GM19468 (cell line): ENCODE measurements around the gene DOCK10.

Experiments used
- ATAC-seq: cut with Tn5 transposase; IDR thresholded peaks from one replicate; pipeline ENCODE4 v1.9.1; 2021; ENCODE audit warnings: mild to moderate bottlenecking, moderate library complexity, moderate number of reproducible peaks; ENCODE audit not compliant: unreplicated experiment; ENCODE audit errors: extremely low read depth

Gene DOCK10

DNA sequence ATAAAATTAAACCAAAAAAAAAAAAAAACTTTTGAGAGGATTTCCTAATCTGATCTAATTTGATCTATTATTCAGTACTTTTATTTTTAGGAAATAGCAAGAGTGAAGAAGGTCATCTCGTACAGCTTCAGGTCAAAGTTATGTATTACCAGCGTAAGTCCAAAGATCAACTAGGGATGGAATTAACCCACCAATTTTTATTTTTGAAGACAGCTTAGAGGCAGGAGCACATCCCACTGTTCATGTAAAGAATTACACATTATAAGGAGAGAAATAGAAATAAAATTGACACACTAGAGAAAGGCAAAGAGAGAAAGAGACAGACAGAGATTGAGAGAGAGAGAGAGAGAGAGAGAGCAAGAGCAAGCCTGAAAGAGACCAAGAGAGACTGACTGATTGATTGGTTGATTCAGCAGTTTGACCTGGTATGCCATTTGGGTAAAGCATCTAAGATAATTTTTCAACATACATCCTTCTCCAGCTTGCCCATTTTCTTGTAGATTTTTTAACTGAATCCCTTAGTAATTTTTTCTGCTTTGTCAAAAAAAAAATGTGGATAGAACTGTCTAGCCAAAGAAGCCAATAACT, 25.1 kb downstream of the DOCK10 start:
- no peak for ATAC-seq

DNA sequence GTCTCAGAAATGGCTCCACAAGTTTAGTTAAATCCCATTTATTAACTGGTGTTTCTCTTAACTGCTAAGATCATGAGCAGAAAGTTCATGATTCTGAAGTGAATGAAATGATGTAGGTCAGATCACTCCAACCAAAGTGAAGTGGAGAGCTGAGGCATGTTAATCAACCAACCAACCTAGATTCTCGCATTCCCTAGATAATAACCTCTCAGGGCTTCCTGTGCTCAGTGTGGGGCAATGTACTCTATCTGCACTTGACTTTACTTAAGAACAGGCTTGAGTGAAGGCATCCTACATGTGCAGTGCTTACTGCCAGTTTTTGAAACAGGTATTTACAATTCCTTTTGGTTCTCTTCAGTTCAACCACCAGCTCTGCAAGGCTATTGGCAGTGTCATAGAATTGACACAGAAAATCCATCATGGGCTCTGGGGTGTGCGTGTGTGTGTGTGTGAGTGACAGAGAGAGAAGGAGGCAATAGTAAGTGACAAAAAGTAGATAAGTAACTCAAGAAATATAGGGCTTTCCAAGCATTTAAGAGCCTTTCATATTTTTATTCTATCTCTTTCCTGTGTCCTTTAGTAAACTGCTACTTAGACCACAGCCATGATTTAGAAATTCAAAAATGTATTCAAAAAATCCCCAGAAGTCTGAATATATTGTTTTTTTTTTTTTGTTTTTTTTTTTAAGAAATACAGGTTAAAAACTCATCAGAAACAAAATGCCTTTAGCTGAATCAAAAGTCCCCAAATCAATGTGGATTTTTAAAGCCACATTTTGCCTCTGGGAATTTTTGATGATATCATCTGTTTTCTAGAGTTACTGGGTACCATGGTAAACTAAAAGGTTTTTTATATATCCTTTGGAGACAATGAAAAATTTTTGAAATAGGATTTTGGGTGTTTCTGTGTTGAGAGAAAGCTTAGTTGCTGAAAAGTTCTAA, 28.6 kb downstream of the DOCK10 start:
- ATAC-seq: no peak

DNA sequence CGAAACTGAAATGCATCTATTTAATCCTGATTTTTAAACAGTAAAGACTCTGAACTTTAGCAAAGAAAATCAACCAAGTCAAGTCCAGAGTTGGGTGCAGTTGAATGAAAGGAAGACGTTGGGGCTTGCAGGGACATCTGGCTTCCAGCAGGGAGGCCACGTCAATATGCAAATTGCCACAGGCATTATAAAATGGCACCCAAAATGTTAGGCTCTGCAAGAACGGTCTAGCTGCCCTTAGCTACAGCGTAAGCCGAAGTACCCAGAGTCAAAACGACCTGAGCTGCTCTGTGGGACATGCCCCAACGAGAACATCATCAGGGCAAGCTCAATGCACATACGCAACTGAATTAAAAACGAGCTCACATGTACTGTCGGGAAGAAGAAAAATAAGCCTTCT, 30.7 kb downstream of the DOCK10 start:
- ATAC-seq: no peak

DNA sequence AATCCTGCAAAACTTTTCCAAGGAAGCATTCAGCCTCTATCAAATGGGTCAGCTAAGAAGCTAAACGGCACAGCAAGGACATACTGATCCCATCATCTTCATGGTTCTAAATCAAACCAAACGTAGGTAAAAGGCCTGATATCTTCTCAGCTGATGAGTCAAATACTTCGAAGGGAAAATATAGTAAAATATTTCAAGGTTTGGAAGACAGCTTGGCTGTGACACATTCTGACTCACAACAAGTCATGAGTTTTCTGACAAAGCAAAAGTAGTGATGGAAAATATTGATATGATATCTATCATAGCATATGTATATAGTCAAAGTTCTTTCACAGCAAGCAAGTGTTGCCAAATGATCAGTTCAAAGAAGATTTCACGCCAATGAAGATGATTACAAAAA, 31.5 kb downstream of the DOCK10 start:
- no peak for ATAC-seq

DNA sequence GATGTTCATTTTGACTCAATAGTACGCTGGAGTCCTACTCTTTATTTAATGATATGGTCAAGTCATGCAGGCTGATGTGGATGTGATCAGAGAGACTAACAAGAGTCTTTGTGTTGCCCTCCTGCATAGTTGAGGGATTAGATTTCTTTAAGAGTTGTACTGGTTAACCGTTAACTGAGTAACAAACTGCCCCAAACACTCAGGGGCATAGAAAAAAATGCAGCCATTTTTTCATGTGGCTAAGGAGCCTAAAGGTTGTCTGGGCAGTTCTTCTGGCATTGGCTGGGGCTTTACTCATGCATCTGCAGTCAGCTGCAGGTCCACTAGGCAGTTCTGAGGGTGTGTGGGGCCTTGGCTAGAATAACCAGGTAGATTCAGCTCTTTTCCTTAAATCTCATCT, 32.5 kb downstream of the DOCK10 start:
- no peak for ATAC-seq

DNA sequence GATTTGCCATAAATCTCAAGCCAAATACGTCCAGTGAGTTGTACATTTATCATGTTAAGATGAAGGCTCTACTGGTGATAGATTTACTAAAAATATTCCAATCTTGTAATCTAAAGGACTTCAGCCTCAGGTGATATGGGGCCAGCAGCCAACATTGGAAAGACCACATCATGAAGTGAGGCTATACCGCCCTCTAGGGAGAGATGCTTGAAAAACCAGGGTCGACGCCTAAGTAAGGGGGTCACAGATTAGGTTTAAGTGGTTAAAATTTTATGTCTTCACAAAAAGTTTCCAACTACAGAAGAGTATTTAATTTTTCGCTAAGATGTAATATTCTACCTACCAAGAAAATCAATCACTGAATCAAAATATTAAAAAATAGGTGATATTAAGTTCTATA, 33.3 kb downstream of the DOCK10 start:
- ATAC-seq: no peak

DNA sequence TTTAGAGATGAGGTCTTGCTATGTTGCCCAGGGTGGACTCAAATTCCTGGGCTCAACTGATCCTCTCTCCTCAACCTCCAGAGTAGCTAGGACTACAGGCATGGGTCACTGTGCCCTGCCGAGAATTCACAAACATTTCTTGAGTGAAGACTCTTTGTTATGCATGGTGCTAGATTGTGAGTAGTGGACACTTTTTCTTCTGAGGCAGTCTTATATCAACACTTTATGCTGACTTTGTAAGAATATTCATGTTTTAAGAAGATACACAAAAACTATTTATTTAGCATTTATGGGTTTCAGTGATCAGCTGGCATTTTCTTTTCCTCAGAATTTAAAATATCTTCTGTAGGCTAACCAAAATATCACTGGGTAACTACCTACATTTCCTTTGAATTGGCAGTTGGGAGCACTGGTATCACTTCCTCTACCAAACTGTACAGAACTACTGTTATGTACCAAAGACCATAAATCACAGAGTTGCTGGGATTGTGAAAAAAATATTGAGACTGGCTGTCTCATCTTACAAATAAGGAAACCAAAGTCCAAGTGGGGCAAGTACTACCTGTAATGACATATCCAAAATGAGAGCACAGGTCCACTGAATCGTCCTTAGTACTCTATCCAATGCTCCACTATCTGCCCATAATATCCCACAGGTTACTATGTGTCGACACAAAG, 34.0 kb downstream of the DOCK10 start:
- ATAC-seq: peak; percentile 55

DNA sequence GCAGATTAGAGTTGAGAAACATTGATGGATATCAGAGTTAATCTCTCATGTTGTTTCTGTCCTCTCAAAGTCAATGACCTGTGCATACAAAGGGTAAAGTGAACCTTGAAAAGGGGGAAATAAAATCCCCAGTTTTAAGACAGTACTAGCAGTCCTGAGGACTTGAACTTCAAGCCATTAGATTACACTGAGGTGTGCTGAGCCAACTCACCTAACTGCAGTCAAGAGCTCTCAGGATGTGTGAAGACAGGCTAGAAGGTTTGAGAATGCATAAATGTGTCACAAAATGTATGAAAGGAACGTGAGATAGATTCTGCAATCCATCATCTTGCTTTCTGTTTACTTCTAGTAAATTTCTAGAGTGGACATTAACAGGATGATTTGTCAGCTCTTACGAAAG, 35.5 kb downstream of the DOCK10 start:
- no peak for ATAC-seq

DNA sequence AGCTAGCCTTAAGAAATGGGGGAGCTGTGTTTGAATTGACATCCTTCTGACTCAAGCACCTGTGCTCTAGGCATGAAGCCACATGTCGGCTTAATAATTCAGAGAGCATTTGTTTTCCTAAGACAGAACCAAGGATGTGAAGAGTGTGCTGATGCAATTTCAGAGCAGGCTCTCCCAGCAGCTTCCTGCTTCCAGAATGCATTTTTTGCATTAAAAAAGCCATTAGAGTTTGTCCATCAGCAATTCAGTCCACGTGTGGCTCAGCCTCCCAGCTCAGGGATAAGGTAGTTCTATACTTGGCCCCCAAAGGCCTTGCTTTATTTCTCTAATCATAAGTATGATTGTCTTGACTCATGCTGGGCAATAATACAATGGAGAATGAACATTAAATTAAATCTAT, 37.7 kb downstream of the DOCK10 start:
- ATAC-seq: no peak

DNA sequence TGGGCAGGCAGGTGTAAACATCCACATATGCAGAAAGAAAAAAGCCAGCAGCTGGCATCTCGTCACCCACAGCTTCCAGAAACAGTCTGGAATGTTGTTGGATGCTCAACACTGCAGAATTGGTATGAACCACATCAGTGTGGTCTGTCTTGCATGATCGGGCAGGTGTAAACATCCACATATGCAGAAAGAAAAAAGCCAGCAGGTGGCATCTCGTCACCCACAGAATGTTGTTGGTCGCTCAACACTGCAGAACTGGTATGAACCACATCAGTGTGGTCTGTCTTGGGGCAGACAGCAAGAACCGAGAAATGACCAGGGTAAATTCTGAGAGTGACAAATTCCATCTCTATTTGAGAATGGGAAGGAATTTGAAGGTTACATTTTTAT, 39.6 kb downstream of the DOCK10 start:
- ATAC-seq: peak; percentile 93

DNA sequence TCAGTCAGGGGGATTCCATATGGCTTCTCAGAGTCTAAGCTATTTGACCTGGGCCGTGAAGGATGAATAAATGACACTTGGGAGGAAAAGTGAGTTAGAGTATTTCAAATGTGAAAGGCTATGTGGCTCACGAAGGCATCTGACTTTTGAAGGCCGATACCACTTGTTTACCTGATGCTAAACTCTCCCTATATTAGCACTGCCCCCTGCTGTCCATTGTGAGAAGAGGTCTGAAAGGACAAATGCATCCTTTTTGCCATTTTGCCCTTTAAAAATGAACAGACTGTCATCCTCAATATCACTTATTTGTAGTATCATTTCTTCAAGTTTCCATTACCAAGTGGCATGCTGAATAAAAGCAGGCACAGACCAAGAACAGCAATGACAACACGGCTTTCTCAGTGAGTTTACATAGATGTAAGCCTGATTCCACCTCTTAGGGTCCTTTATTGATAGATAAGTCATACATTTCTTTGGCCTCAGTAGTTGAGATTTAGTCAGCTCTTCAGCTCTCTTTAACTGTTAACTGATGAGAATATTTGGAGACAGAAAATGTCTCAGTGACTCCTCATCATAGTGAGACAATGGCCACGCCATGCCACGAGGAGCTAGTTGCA, 40.1 kb downstream of the DOCK10 start:
- ATAC-seq: no peak

DNA sequence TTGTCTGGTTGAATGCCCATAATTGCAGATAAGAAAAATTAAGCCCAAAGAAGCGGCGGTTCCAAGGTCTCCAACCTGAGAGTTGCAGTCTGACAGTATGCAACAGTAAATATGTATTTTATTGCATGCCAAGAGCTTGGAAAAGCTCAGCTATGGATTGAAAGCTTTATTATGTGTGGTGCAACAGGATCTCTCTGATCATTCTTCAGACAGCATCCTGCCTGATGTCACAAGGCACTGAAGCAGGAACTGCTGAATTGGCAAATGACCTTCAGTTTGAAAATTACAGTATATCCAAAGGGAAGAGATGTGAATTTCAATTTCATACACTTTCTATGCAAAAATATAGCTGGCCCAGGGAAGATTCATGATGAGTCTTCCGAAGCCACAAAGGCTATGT, 42.5 kb downstream of the DOCK10 start:
- ATAC-seq: no peak

DNA sequence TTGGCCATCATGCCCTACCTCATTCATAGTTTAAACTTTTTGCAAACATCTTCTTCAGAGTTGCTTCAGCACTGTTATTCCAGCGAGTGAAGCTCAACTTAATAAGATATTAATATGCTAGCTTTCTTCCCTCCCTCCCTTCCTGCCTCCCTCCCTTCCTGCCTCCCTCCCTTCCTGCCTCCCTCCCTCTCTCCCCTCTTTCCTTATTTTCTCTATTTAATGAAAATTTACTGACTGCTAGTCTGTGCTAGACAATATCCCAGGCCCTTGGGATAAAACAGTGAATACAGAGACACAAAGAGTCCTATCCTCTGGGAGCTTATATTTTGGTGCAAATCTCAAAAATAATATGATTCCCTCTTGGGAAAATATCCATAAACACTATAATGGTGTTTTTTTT, 42.9 kb downstream of the DOCK10 start:
- ATAC-seq: no peak

DNA sequence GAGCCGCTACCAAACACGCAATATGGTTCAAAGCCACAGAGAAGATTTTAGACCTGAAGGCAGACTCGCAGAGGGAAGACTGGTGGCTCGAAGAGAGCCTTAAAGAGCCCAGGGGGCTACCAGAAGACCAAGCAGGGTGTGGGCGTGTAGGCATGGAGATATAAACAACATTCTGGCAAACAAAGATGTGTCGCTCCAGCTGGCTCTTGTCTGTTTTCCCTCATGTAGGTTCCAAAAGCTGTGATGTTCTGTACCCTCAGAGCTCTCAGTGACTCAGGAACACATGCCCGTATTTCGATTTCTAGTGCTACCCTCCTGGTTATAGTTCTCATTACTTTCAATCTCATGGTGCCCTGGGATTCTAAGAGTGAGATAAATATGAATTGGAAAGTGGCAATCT, 44.5 kb downstream of the DOCK10 start:
- no peak for ATAC-seq

DNA sequence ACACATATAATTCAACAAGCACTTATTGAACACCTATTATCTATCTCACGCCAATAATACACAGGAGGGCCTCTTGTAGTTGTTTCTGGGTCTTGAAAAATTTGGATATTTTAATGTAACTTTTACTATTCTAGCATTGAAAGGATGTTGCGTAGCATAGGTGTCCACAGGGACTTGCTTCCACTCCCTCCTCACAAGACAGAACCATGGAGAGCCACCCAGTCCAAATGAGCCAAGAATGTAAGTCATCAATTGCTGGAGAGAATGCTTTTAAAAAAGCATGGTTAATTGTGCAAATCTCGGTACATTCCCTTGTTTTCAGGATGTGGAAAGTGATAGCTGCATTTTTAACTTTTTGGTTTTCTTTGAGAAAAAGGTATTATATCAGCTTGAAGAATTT, 46.8 kb downstream of the DOCK10 start:
- ATAC-seq: no peak

DNA sequence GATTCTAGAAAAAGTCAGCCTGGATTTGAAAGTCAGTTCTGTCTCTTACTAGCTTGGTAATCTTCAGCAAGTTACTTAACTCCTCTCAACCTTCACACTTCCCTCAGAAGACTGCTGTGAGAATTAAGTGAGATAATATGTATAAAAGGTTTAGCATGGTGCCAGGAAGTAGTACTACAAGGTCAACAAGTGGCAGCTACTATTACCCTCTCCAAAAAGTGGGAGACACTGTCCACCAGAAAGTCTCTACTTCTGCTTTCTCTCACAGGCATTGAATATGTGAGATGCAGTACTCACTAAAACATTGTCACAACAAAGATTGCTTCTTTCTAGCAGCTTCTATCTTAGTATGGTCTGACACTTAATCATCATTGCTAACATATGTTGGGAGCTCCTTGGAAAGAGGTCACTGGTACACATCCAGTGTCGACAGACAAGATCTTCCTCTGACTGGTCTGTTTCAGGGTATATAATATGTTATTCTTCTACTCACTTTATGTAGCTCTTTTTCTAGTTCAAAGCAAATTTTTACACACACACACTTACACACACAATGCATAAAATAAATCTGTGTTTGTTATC, 47.9 kb downstream of the DOCK10 start:
- ATAC-seq: no peak

DNA sequence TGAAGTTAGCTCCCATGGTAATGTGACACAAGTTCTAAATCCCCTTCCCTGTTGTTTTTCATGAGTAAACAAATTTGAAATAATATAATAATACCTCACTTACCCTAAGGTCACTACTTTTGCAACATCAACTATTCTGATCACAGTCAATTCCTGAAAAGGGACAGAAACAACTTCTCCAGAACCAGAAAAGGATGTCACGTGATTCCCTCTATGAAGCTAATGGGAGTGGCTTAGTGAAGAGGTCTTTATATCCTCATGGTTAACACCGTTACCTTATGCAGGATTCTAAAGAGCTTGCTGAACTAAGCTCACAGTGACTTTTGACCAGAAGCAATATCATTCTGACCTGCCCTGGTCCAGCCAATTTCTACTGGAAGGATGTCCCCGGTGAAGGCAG, 51.6 kb downstream of the DOCK10 start:
- no peak for ATAC-seq

DNA sequence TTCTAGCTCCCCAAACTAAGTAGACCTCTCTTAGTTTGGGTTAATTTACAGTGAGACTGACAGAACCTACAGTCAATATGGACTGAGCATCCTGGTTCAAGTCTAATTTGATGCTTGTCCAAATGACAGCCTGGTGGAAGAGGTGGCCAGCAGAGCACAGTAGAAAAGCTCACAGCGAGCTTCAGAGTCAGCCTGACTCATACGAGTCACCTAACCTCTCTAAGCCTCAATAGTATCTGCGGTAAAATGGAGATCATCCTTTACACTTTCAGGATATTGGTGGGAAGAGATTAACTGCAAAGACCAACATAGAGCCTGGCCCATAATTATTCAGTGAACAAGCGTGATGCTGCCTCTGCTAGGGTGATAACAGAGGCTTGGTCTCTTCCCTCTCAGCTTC, 54.5 kb downstream of the DOCK10 start:
- ATAC-seq: no peak

DNA sequence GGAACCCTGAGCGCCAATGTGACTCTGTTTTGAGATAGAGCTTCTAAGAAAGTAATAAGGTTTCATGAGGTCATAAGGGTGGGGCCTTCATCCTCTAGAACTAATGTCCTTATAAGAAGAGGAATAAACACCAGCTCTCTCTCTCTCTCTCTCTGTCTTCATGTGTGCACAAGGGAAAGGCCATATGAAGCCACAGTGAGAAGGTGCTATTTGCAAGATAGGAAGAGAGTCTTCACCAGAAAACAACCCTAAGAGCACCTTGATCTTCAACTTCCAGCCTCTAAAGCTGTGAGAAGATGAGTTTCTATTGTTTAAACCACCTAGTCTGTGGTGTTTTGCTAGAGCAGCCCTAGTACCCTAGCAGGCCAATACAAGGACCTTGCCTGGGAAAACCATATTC, 55.8 kb downstream of the DOCK10 start:
- no peak for ATAC-seq

DNA sequence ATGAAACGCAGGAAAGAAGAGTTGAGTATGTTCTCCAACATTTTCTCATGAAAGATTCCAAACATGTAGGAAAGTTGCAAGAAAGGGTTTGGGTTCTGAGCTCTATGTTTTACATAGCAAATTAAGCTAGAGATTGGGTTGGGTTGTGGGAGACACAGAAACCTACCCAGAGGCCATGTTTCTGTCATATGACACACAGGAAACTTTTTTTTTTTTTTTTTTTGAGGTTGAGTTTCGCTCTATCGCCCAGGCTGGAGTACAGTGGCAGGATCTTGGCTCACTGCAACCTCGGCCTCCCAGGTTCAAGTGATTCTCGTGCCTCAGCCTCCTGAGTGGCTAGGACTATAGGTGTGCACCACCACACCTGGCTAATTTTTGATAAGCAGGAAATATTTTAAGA, 57.6 kb downstream of the DOCK10 start:
- no peak for ATAC-seq
